ENCODE data around the gene CDKN2AIP.

- no peak for TF ChIP-seq CTCF (IDR thresholded peaks at IDR 0.05; ENCODE audit: low read length)
- no peak for TF ChIP-seq EZH2 (IDR thresholded peaks at IDR 0.05; ENCODE audit: borderline replicate concordance, low read length)
Measured at GRCh38 chr4:183449193-183449882, 4.9 kb downstream of the CDKN2AIP start.

Data from OCI-LY1 (cell line).